Ishikawa (cell line): Measurements from ENCODE around the gene ZNF282.

Experiments
- CEBPB ChIP-seq: IDR thresholded peaks from 2 replicates; pipeline ENCODE4 v1.6.1; 2012
- EP300 ChIP-seq: IDR thresholded peaks from 2 replicates; pipeline ENCODE4 v1.6.1; 2012; ENCODE audit warnings: borderline replicate concordance
- NFIC ChIP-seq: IDR thresholded peaks from 2 replicates; pipeline ENCODE4 v1.6.1; 2012
- REST ChIP-seq: IDR thresholded peaks from 2 replicates; pipeline ENCODE4 v1.6.1; 2012; ENCODE audit warnings: low read depth, mild to moderate bottlenecking

GRCh38 chr7:149256568-149256967 is 61.2 kb downstream of the ZNF282 start:
- TF ChIP-seq EP300: no peak
- TF ChIP-seq CEBPB: no peak
- no peak for TF ChIP-seq NFIC
- no peak for TF ChIP-seq REST
